Naive B cell (primary cell): Measurements from ENCODE around the gene SLC25A48. TPM values are rescaled to one million over a fixed set of nuclear protein-coding genes. Genes with fewer than 3 reads are reported as not detected.

ENCODE experiments used
- ATAC-seq, 2 donors: fragments of 150-1000 bp; cut with Tn5 transposase; 2 replicates each; pipeline ENCODE4 v1.10.0; 2021; ENCODE audit warnings: low read depth in 2 of 2, mild to moderate bottlenecking in 2 of 2, moderate library complexity in 2 of 2
- DNase-seq: peaks from one replicate; pipeline ENCODE4 v3.0.0; 2022
- H3K27ac Mint-ChIP-seq, 6 donors: one replicate each; pipeline ENCODE4 v1.8.0; 2020 to 2022; ENCODE audit warnings: mild to moderate bottlenecking in 6 of 6, mixed read lengths in 6 of 6, moderate library complexity in 5 of 6, inconsistent platforms in 2 of 6
- H3K27me3 Mint-ChIP-seq, 3 donors: one replicate each; pipeline ENCODE4 v1.8.0; 2021 to 2022; ENCODE audit warnings: mixed read lengths in 3 of 3, mild to moderate bottlenecking in 1 of 3
- H3K36me3 Mint-ChIP-seq, 2 donors: one replicate each; pipeline ENCODE4 v1.8.0; 2020 to 2022; ENCODE audit warnings: mixed read lengths in 2 of 2, inconsistent platforms in 1 of 2, mild to moderate bottlenecking in 1 of 2
- H3K4me1 Mint-ChIP-seq, 3 donors: one replicate each; pipeline ENCODE4 v1.8.0; 2020 to 2022; ENCODE audit warnings: mixed read lengths in 3 of 3, inconsistent platforms in 1 of 3, mild to moderate bottlenecking in 1 of 3, moderate library complexity in 1 of 3
- H3K4me3 Mint-ChIP-seq, 8 donors: one replicate each; pipeline ENCODE4 v1.8.0; 2020 to 2022; ENCODE audit warnings: mild to moderate bottlenecking in 8 of 8, mixed read lengths in 8 of 8, moderate library complexity in 8 of 8, inconsistent platforms in 2 of 8
- H3K9me3 Mint-ChIP-seq, 7 donors: one replicate each; pipeline ENCODE4 v1.8.0; 2020 to 2022; ENCODE audit warnings: mixed read lengths in 7 of 7, mild to moderate bottlenecking in 5 of 7, inconsistent platforms in 2 of 7, moderate library complexity in 1 of 7
- polyA plus RNA-seq, 6 donors: library from polyadenylated mRNA; unstranded; fragments of 300-500 nt; fragmentation: Illumina TruSeq; gene quantifications; one replicate each; pipeline ENCODE4 v1.2.3, GENCODE V29; 2021; ENCODE audit warnings: low read depth in 6 of 6

SLC25A48 gene
- polyA plus RNA-seq, 6 donors from 2014 or later: not detected

- Mint-ChIP-seq H3K4me1 (no peaks in the 10 kb centered on the region), H3K27ac (no peak overlapping the region), H3K9me3 (peaks cover 0 to 2% (median 0%) of the 10 kb centered on the region in 7 donors), H3K27me3 (peaks cover 15 to 36% (median 36%) of the 10 kb centered on the region in 3 donors), H3K4me3 (no peak overlapping the region), H3K36me3 (no peaks in the 10 kb centered on the region)
- ATAC-seq (no peak), DNase-seq (no peak)
Measured at GRCh38 chr5:135900276-135900675, 65.8 kb downstream of the SLC25A48 start.

DNA sequence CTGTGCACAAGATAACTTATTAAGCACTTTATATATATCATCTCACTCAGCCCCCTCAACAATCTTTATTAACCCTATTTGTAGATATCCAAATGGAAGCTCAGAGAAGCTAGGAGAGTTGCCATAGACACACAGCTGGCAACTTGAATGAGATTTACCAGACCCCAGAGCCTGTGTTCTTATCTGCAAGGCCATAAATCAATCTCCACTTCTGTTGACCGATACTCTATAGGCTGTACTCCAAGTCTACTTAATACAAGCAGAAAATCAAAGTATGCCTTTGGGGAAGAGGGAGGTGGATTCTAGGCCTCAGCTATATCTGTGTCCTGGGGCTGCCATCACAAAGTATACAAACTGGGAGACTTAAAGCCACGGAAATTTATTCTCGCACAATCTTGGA is 67.2 kb downstream of the SLC25A48 start:
- peaks cover 0 to 2% (median 0%) of the 10 kb centered on the region in 7 donors for H3K9me3 Mint-ChIP-seq
- H3K4me1 Mint-ChIP-seq: no peaks in the 10 kb centered on the region
- ATAC-seq (no peak), DNase-seq (no peak)
- no peak overlapping the region for H3K4me3 Mint-ChIP-seq
- H3K36me3 Mint-ChIP-seq: no peaks in the 10 kb centered on the region
- H3K27ac Mint-ChIP-seq: no peak overlapping the region
- peaks cover 5 to 36% (median 26%) of the 10 kb centered on the region in 3 donors for H3K27me3 Mint-ChIP-seq

DNA sequence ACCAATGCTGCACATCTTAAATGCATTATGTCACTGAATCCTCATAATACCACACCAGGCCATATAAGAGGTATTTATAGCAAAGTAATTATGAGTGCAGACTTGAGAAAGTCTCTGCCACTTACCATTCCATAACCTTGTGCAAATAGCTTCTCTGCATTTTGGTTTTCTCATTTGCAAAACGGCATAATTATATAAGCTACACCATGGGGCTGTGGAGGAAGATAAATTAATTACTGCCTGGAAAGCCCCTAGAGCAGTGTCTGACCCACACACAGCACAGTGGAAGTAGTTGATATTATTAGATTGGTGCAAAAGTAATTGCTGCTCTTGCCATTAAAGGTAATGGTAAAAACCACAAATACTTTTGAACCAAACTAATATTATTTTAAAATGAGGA is 70.7 kb downstream of the SLC25A48 start:
- H3K36me3 Mint-ChIP-seq: no peaks in the 10 kb centered on the region
- no peaks in the 10 kb centered on the region for H3K4me1 Mint-ChIP-seq
- H3K4me3 Mint-ChIP-seq: no peak overlapping the region
- DNase-seq (no peak), ATAC-seq (no peak)
- H3K27ac Mint-ChIP-seq: no peak overlapping the region
- peaks cover 11 to 41% (median 36%) of the 10 kb centered on the region in 3 donors for H3K27me3 Mint-ChIP-seq
- H3K9me3 Mint-ChIP-seq: peaks cover 0 to 7% (median 0%) of the 10 kb centered on the region in 7 donors

DNA sequence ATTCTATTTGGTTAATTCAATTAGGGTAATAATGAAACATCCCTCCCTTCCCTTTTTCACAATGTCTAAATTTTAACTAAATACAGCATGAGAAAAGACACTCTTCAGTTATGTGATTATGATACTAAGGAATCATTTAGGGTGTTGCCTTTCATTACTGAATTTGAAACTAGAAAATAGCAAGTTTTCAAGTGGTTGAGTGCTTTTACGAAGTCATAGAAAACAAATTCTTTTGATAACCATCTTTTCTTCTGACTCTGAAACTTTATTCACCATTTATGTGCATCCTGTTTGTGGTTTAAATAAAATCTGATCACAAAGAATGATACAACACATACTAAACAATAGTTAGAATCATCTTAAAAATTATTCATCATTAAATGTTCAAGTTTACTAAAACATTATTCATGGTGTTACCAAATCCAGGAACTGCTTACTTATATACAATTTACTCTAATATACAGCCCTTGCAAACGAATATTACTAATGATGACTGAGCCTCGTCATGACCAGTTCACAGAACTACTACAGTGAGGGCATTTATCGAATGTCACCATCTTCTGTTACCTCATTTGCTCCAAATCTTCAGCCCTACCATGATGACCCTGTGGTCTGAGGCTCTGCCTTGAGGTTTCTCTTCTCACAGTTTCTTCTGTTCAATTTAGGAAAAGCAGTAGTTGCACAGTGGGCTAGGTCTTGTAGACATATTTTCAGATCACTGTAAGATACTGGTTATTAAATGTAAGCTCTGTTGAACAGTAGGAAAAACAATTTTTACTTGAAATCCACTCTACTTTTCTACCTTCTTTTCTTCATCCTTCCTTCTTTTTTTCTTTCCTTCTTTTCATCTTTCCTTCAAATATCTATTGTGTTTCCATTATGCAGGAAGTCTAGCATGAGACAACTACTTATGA is 79.5 kb downstream of the SLC25A48 start:
- H3K4me3 Mint-ChIP-seq: peak overlapping the region in 1 of 8 donors; percentile 9
- no peak overlapping the region for H3K27ac Mint-ChIP-seq
- no peak for DNase-seq
- ATAC-seq: no peak
- H3K36me3 Mint-ChIP-seq: no peaks in the 10 kb centered on the region
- H3K9me3 Mint-ChIP-seq: peaks cover 0 to 14% (median 4%) of the 10 kb centered on the region in 7 donors
- H3K4me1 Mint-ChIP-seq: no peaks in the 10 kb centered on the region
- H3K27me3 Mint-ChIP-seq: peaks cover 32 to 51% (median 49%) of the 10 kb centered on the region in 3 donors

DNA sequence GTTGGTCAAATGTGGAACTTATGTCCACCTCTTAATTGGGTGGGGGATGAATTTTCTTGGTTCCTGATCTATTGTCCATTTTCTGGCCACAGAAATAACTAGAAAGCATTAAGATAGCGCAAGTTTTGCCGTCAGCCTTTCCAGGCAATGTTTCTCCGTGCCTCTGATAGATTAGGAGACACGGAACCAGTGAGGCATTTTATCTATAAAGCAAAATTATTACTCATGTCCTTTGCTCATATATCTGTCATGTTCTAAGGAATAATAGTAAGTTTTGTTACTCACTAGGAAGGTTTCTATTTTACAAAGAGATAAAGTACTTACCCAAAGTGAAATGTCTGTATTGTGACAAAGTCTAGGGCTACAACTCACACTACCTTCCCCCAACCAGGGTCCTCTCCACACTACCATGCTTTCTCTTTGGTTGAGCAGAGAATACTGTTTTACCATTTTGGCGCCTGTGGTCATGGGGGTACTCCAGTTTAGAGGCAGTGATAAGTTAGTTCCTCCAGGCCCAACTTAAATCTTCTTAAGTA is 81.1 kb downstream of the SLC25A48 start:
- DNase-seq (no peak), ATAC-seq (no peak)
- Mint-ChIP-seq H3K4me1 (no peaks in the 10 kb centered on the region), H3K4me3 (no peak overlapping the region), H3K27me3 (peaks cover 38 to 43% (median 41%) of the 10 kb centered on the region in 3 donors), H3K36me3 (no peaks in the 10 kb centered on the region), H3K27ac (no peak overlapping the region), H3K9me3 (peaks cover 0 to 10% (median 4%) of the 10 kb centered on the region in 7 donors)

- H3K27ac Mint-ChIP-seq: no peak overlapping the region
- H3K4me3 Mint-ChIP-seq: no peak overlapping the region
Measured at GRCh38 chr5:135916638-135917263, 82.3 kb downstream of the SLC25A48 start.

GRCh38 chr5:135920199-135920598 is 85.7 kb downstream of the SLC25A48 start:
- Mint-ChIP-seq H3K27me3 (peaks cover 42 to 52% (median 47%) of the 10 kb centered on the region in 3 donors), H3K4me1 (no peaks in the 10 kb centered on the region), H3K9me3 (peaks cover 0 to 7% (median 2%) of the 10 kb centered on the region in 7 donors), H3K27ac (no peak overlapping the region), H3K36me3 (no peaks in the 10 kb centered on the region), H3K4me3 (no peak overlapping the region)
- no peak for ATAC-seq
- DNase-seq: no peak

More at GRCh38 chr5:135916638-135917263, 82.3 kb downstream of the SLC25A48 start:
- DNase-seq (no peak), ATAC-seq (no peak)
- Mint-ChIP-seq H3K27me3 (peaks cover 36 to 41% (median 41%) of the 10 kb centered on the region in 3 donors), H3K4me1 (no peaks in the 10 kb centered on the region), H3K9me3 (peaks cover 0 to 10% (median 4%) of the 10 kb centered on the region in 7 donors), H3K36me3 (no peaks in the 10 kb centered on the region)

- DNase-seq (no peak), ATAC-seq (no peak)
- Mint-ChIP-seq H3K9me3 (peaks cover 0 to 7% (median 2%) of the 10 kb centered on the region in 7 donors), H3K4me1 (no peaks in the 10 kb centered on the region), H3K36me3 (no peaks in the 10 kb centered on the region), H3K27ac (no peak overlapping the region), H3K27me3 (peaks cover 45 to 56% (median 54%) of the 10 kb centered on the region in 3 donors), H3K4me3 (no peak overlapping the region)
Measured at GRCh38 chr5:135921388-135921787, 86.9 kb downstream of the SLC25A48 start.

DNA sequence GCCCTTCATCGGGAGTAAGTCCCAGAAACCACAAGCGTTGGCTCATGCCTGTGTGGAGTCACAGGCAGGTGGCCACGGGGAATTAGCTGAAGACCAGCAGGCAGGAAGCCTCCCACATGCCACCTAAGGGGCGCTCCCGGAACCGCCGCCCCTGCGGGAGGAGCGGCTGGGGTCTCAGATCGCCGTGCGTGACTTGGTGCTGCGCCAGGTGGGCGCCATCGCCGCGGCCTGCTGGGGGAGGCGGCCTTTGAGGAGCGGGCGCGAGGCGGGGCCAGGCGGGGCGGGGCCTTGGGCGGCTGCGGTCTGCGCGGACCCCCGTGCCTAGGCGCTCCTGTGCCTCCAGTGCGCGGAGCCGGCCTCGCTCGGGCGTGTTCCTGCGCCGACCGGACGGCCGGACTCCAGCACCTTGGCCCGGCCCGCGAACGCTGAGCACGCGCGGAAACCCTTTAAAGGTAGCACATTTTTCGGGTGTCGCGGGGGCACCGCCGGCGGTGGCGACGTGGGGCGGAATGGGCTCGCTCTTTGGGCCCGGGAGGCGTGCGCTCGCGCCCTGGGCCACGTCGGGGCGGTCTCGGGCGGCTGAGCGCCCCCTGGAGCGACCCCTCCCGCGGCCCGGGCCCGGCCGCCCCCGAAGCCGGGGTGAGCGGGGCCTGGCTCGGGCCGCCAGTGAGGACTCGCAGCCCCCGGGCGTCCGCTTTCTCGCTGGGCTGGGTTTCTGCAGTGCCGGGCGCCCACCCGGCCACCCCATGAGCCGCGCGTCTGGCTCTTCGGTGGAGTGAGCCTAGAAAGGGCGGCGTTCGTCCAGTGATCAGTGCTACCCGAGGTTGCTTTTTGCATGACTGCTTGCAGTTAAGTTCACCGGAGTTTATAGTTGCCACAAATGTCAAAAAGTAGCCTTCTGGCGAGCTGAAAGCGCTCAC is 95.8 kb downstream of the SLC25A48 start:
- Mint-ChIP-seq H3K9me3 (peaks cover 0 to 10% (median 0%) of the 10 kb centered on the region in 7 donors), H3K36me3 (no peaks in the 10 kb centered on the region), H3K27me3 (peaks cover 36 to 50% (median 48%) of the 10 kb centered on the region in 3 donors), H3K4me1 (peaks cover 0 to 4% (median 0%) of the 10 kb centered on the region in 3 donors), H3K4me3 (peak overlapping the region in 1 of 8 donors; percentile 15), H3K27ac (no peak overlapping the region)
- DNase-seq (no peak), ATAC-seq (no peak)

GRCh38 chr5:135930949-135931295 is 96.5 kb downstream of the SLC25A48 start:
- no peaks in the 10 kb centered on the region for H3K36me3 Mint-ChIP-seq
- ATAC-seq (no peak), DNase-seq (no peak)
- H3K9me3 Mint-ChIP-seq: peaks cover 0 to 10% (median 0%) of the 10 kb centered on the region in 7 donors
- peak overlapping the region in 1 of 8 donors; percentile 15 for H3K4me3 Mint-ChIP-seq
- H3K4me1 Mint-ChIP-seq: peaks cover 0 to 4% (median 0%) of the 10 kb centered on the region in 3 donors
- peaks cover 37 to 48% (median 46%) of the 10 kb centered on the region in 3 donors for H3K27me3 Mint-ChIP-seq
- H3K27ac Mint-ChIP-seq: no peak overlapping the region

DNA sequence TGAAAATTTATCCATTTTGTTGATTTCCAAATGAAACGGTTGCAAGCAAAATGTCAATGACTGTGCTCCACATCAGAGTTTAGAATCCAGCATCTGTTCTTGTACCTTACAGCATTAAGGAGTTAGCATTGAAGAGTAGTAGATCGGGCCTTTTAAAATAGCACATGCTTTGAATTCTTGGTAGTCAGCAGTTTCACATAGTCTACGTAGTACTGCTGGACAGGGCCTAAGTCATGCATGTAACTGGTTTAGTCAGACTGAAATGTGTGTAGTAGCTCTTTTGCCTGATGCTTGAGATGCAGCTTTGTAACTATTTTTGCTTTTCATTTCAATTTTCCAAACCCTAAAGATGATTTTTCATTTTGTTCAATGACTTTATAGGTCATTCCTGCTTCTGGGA is 100.5 kb downstream of the SLC25A48 start:
- Mint-ChIP-seq H3K4me1 (no peaks in the 10 kb centered on the region), H3K27ac (no peak overlapping the region), H3K4me3 (no peak overlapping the region), H3K36me3 (no peaks in the 10 kb centered on the region), H3K9me3 (peaks cover 0 to 3% (median 0%) of the 10 kb centered on the region in 7 donors), H3K27me3 (peaks cover 18 to 25% (median 22%) of the 10 kb centered on the region in 3 donors)
- ATAC-seq (no peak), DNase-seq (no peak)

- H3K27me3 Mint-ChIP-seq: peaks cover 9 to 22% (median 15%) of the 10 kb centered on the region in 3 donors
- peaks cover 0 to 2% (median 0%) of the 10 kb centered on the region in 7 donors for H3K9me3 Mint-ChIP-seq
- DNase-seq (no peak), ATAC-seq (no peak)
- H3K27ac Mint-ChIP-seq: no peak overlapping the region
- H3K4me3 Mint-ChIP-seq: no peak overlapping the region
- no peaks in the 10 kb centered on the region for H3K36me3 Mint-ChIP-seq
- H3K4me1 Mint-ChIP-seq: no peaks in the 10 kb centered on the region
Measured at GRCh38 chr5:135937245-135937911, 102.9 kb downstream of the SLC25A48 start.
